ENCODE measurements around the gene ARMC2. TPM values are rescaled to one million over a fixed set of nuclear protein-coding genes. Genes with fewer than 3 reads are reported as not detected.

ARMC2 gene
- polyA plus RNA-seq, 1 of the 3 experiments (the other 2 are of a cell fraction): 2.4 TPM

GRCh38 chr6:109014606-109015005, 166.4 kb downstream of the ARMC2 start:
- CTCF ChIA-PET: interaction anchor here (1.0 kb wide), 2 partner anchors 19 to 52 kb away, joined by 3 read pairs; no protein-coding TSS in a partner anchor
- no peak overlapping the region for H3K27ac ChIP-seq (ENCODE audit: low read depth in 2 of 2, low read length in 1 of 2)
- POLR2A ChIA-PET: no interaction called here
- peaks cover 3% of the 10 kb centered on the region for H3F3A ChIP-seq (replicated peaks; ENCODE audit: insufficient read depth)
- H3K79me2 ChIP-seq (ENCODE audit: insufficient read depth): no peaks in the 10 kb centered on the region
- H4K20me1 ChIP-seq (ENCODE audit: insufficient read depth): no peaks in the 10 kb centered on the region
- H3K4me1 ChIP-seq (ENCODE audit: control insufficient read depth in 1 of 2, insufficient read depth in 2 of 2, low read depth in 1 of 2, low read length in 1 of 2): no peaks in the 10 kb centered on the region; a peak in 1 of 4 replicates
- no peaks in the 10 kb centered on the region for H3K9me3 ChIP-seq
- H3K9me2 ChIP-seq: no peaks in the 10 kb centered on the region
- no peak for DNase-seq
- no peak overlapping the region for H3K4me3 ChIP-seq (ENCODE audit: low read depth in 2 of 2, low read length in 1 of 2)
- H3K27me3 ChIP-seq (ENCODE audit: insufficient read depth): no peaks in the 10 kb centered on the region
- WGBS (ENCODE audit: low lambda C conversion rate): 95% methylated on average over 2 of the region's 2 CpGs
- TF ChIP-seq FOSL2 (IDR thresholded peaks at IDR 0.05; ENCODE audit: borderline replicate concordance, low read depth) (no peak), CTCF (IDR thresholded peaks at IDR 0.05) (no peak), SMC3 (IDR thresholded peaks at IDR 0.05; ENCODE audit: low read depth, low read length) (no peak), NFIC (IDR thresholded peaks at IDR 0.05; ENCODE audit: borderline replicate concordance) (no peak), FOXM1 (IDR thresholded peaks at IDR 0.05; ENCODE audit: low read depth) (no peak), REST (IDR thresholded peaks at IDR 0.05; ENCODE audit: low read depth, low read length) (no peak), EP300 (IDR thresholded peaks at IDR 0.05; ENCODE audit: borderline replicate concordance in 1 of 2, low read depth in 1 of 2, low read length in 1 of 2) (no peak)
- TF ChIP-seq, protein P1, sequence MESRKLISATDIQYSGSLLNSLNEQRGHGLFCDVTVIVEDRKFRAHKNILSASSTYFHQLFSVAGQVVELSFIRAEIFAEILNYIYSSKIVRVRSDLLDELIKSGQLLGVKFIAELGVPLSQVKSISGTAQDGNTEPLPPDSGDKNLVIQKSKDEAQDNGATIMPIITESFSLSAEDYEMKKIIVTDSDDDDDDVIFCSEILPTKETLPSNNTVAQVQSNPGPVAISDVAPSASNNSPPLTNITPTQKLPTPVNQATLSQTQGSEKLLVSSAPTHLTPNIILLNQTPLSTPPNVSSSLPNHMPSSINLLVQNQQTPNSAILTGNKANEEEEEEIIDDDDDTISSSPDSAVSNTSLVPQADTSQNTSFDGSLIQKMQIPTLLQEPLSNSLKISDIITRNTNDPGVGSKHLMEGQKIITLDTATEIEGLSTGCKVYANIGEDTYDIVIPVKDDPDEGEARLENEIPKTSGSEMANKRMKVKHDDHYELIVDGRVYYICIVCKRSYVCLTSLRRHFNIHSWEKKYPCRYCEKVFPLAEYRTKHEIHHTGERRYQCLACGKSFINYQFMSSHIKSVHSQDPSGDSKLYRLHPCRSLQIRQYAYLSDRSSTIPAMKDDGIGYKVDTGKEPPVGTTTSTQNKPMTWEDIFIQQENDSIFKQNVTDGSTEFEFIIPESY (IDR thresholded peaks at IDR 0.05; ENCODE audit: borderline replicate concordance, low read depth): no peak
- TF ChIP-seq, protein P2, sequence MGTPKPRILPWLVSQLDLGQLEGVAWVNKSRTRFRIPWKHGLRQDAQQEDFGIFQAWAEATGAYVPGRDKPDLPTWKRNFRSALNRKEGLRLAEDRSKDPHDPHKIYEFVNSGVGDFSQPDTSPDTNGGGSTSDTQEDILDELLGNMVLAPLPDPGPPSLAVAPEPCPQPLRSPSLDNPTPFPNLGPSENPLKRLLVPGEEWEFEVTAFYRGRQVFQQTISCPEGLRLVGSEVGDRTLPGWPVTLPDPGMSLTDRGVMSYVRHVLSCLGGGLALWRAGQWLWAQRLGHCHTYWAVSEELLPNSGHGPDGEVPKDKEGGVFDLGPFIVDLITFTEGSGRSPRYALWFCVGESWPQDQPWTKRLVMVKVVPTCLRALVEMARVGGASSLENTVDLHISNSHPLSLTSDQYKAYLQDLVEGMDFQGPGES (IDR thresholded peaks at IDR 0.05; ENCODE audit: low read depth, low read length): no peak
- no peaks in the 10 kb centered on the region for H3K36me3 ChIP-seq (replicated peaks in 1 of 2; ENCODE audit: control insufficient read depth in 1 of 2, insufficient read depth in 2 of 2, low read length in 1 of 2)
- no peak overlapping the region for H3K9ac ChIP-seq
- no peak overlapping the region for H3K4me2 ChIP-seq
- H2AFZ ChIP-seq (ENCODE audit: low read depth): no peak overlapping the region
